ENCODE measurements around the gene FARP1.

Gene FARP1

GRCh38 chr13:98141509-98142379 lies 1.1 kb upstream of the FARP1 start:
- no peak for FAIRE-seq

GRCh38 chr13:98143157-98143553 lies 261 bp downstream of the FARP1 start:
- no peak for FAIRE-seq

- no peak for FAIRE-seq
These were observed 720 bp downstream of the FARP1 start for GRCh38 chr13:98143601-98144026.

- no peak for FAIRE-seq
These were observed 1.3 kb downstream of the FARP1 start for GRCh38 chr13:98144027-98144741.

GRCh38 chr13:98144801-98145350 lies 2.0 kb downstream of the FARP1 start:
- FAIRE-seq, result no peak

GRCh38 chr13:98147521-98147920 lies 4.6 kb downstream of the FARP1 start:
- FAIRE-seq, result peak; percentile 47

- no peak for FAIRE-seq
These were observed 8.1 kb downstream of the FARP1 start for GRCh38 chr13:98150832-98151479.

- no peak for FAIRE-seq
These were observed 12.7 kb downstream of the FARP1 start for GRCh38 chr13:98155475-98156109.

GRCh38 chr13:98156259-98156658 lies 13.4 kb downstream of the FARP1 start:
- FAIRE-seq, result no peak

- no peak for FAIRE-seq
These were observed 14.3 kb downstream of the FARP1 start for GRCh38 chr13:98157188-98157587.

- FAIRE-seq, result no peak
These were observed 14.7 kb downstream of the FARP1 start for GRCh38 chr13:98157609-98158008.

- FAIRE-seq, result no peak
These were observed 15.4 kb downstream of the FARP1 start for GRCh38 chr13:98158172-98158899.

- FAIRE-seq, result no peak
These were observed 20.0 kb downstream of the FARP1 start for GRCh38 chr13:98162935-98163334.

- FAIRE-seq, result no peak
These were observed 26.4 kb downstream of the FARP1 start for GRCh38 chr13:98169331-98169730.

- no peak for FAIRE-seq
These were observed 29.2 kb downstream of the FARP1 start for GRCh38 chr13:98171900-98172589.

GRCh38 chr13:98172590-98173422 lies 29.9 kb downstream of the FARP1 start:
- FAIRE-seq, result no peak

GRCh38 chr13:98173431-98174152 lies 30.7 kb downstream of the FARP1 start:
- FAIRE-seq, result peak; percentile 60

GRCh38 chr13:98174307-98174706 lies 31.4 kb downstream of the FARP1 start:
- no peak for FAIRE-seq

- FAIRE-seq, result no peak
These were observed 32.1 kb downstream of the FARP1 start for GRCh38 chr13:98175043-98175442.

GRCh38 chr13:98175823-98176222 lies 32.9 kb downstream of the FARP1 start:
- FAIRE-seq, result no peak

All from islet of Langerhans (tissue), 1 donor.